K562 (cell line): ENCODE data around the gene KMO.

Experiments used
- SREBF1 ChIP-seq: fragments of 150-350 bp; IDR thresholded peaks from 2 replicates; pipeline ENCODE4 v1.6.1; 2014; ENCODE audit warnings: antibody characterized with exemption, low read depth, low read length, borderline replicate concordance
- ZNF212 ChIP-seq: fragments of 450-650 bp; formaldehyde crosslinking; IDR thresholded peaks from 2 replicates; pipeline ENCODE4 v1.4.0; 2020; ENCODE audit warnings: mild to moderate bottlenecking

DNA sequence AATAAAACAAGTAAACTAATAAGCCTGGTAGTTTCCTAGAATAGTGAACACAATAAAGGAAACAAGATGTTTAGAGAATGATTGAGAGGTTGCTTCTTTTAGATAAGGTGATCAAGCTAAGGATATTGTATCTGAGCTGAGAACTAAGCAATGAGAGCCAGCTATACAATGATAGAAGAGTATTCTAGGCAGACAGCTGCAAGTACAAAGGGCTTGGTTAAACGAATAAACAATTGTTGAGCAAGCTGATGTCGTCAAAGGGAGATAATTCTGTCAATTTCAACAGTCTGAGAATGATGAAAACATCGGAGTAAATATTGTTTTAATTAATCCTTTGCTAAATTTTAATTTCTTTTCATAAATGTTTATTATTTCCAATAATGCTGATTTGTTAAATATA lies 7.2 kb upstream of the KMO start:
- TF ChIP-seq ZNF212 (no peak), SREBF1 (no peak)
